ENCODE measurements around the gene ECE1. TPM values are rescaled to one million over a fixed set of nuclear protein-coding genes. Genes with fewer than 3 reads are reported as not detected.

ECE1 gene
- total and polyA plus RNA-seq, 2 donors (not counting 1 experiment from before 2014, with no cell fraction given), result 131 to 138 TPM

GRCh38 chr1:21268281-21269239 lies 21.7 kb downstream of the ECE1 start:
- Histone ChIP-seq H3K27me3 (ENCODE audit: control insufficient read depth, insufficient read depth, low read length) (no peaks in the 10 kb centered on the region), H3K9ac (ENCODE audit: insufficient read depth, low read length) (no peak overlapping the region), H3K4me2 (ENCODE audit: extremely low read depth, insufficient read depth, low read length) (no peak overlapping the region), H3K4me3 (replicated peaks in 1 of 4; ENCODE audit: control extremely low read depth in 1 of 4, insufficient read depth in 1 of 4, low read depth in 3 of 4, low read length in 4 of 4) (no peak overlapping the region), H2AFZ (ENCODE audit: low read length) (no peak overlapping the region), H3K79me2 (ENCODE audit: control insufficient read depth, insufficient read depth, low read length) (peaks cover 11% of the 10 kb centered on the region), H3K4me1 (ENCODE audit: control insufficient read depth, extremely low read depth, insufficient read depth, low read length) (peaks cover 19% of the 10 kb centered on the region), H4K20me1 (ENCODE audit: control insufficient read depth, extremely low read depth, insufficient read depth, low read length) (no peaks in the 10 kb centered on the region), H3K9me3 (ENCODE audit: control insufficient read depth, insufficient read depth, low read depth, low read length) (no peaks in the 10 kb centered on the region), H3K36me3 (ENCODE audit: control insufficient read depth, insufficient read depth, low read length) (peaks cover 27% of the 10 kb centered on the region), H3K27ac (ENCODE audit: insufficient read depth, low read length) (no peak overlapping the region)
- DNase-seq (ENCODE audit: low read depth in 2 of 2), result no peak
- TF ChIP-seq CTCF (conservative IDR thresholded peaks at IDR 0.05 in 1 of 2, IDR thresholded peaks at IDR 0.05 in 1 of 2; ENCODE audit: low read depth in 1 of 2, low read length in 2 of 2), result no peak
- TF ChIP-seq EZH2 (IDR thresholded peaks at IDR 0.05; ENCODE audit: low read length, missing control alignments), result no peak

- Histone ChIP-seq H3K9ac (ENCODE audit: insufficient read depth, low read length) (no peak overlapping the region), H3K27me3 (ENCODE audit: control insufficient read depth, insufficient read depth, low read length) (no peaks in the 10 kb centered on the region), H2AFZ (ENCODE audit: low read length) (no peak overlapping the region), H3K4me2 (ENCODE audit: extremely low read depth, insufficient read depth, low read length) (no peak overlapping the region), H3K79me2 (ENCODE audit: control insufficient read depth, insufficient read depth, low read length) (peaks cover 11% of the 10 kb centered on the region), H3K4me1 (ENCODE audit: control insufficient read depth, extremely low read depth, insufficient read depth, low read length) (peaks cover 28% of the 10 kb centered on the region), H3K4me3 (replicated peaks in 1 of 4; ENCODE audit: control extremely low read depth in 1 of 4, insufficient read depth in 1 of 4, low read depth in 3 of 4, low read length in 4 of 4) (no peak overlapping the region), H3K27ac (ENCODE audit: insufficient read depth, low read length) (no peak overlapping the region), H4K20me1 (ENCODE audit: control insufficient read depth, extremely low read depth, insufficient read depth, low read length) (no peaks in the 10 kb centered on the region), H3K9me3 (ENCODE audit: control insufficient read depth, insufficient read depth, low read depth, low read length) (no peaks in the 10 kb centered on the region), H3K36me3 (ENCODE audit: control insufficient read depth, insufficient read depth, low read length) (peaks cover 23% of the 10 kb centered on the region)
- peak in 1 of 2 donors; percentile 33 for DNase-seq (ENCODE audit: low read depth in 2 of 2)
- TF ChIP-seq CTCF (conservative IDR thresholded peaks at IDR 0.05 in 1 of 2, IDR thresholded peaks at IDR 0.05 in 1 of 2; ENCODE audit: low read depth in 1 of 2, low read length in 2 of 2) (no peak), EZH2 (IDR thresholded peaks at IDR 0.05; ENCODE audit: low read length, missing control alignments) (no peak)
Measured at GRCh38 chr1:21267191-21268077, 22.8 kb downstream of the ECE1 start.
